DMS153 (cell line): Measurements from ENCODE around the gene MIAT.

Experiments
- DNase-seq: peaks from one replicate; lab custom pipeline; 2025; lab: John Stamatoyannopoulos, UW

Gene MIAT

DNA sequence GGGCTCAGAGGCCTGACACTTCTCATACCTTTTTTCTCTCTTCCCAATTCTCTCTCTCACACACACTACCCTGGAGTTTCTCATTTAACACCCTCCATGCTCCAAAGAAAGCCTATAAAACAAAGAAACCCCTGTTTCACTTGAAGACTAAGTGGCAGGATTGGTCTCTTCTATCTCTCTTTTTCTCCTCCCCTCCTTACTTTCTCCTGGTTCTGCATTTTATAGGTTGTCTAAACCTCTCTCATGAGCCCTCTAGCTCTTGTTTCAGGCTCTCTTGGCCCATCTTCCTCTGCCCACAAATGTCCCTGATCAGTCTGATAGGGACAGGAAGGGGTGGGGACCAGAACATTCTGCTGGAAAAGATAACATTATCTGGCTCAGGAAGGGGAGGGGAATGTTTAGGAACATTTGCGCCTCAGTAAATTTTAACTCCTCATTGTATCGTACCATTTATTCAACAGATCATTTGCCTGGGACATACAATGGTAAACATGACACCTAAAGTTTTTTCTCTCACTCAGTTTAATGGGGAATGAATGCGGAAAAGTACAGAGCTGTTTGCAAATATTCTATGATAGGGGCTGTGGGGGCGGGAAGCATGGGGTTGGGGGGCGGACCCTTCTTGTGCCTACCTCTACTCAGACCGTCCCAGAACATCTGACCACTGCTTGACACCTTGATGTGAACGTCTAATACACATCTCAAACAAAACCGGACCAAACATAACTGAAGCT is 24.8 kb upstream of the MIAT start:
- DNase-seq, result no peak

DNA sequence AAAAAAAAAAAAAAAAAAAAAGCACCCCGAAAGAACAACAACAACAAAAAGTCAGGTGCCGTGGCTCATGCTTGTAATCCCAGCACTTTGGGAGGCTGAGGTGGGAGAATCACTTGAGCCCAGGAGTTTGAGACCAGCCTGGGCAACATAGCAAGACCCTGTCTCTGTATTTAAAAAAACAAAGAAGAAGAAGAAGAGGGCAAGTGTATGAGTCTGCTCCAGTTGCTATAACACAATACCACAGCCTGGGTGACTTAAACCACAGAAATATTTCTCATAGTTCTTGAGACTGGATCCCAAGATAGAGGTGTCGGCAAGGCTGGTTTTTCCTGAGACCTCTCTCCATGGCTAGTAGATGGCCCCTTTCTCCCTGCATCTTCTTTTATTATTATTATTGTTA is 23.2 kb upstream of the MIAT start:
- no peak for DNase-seq

DNA sequence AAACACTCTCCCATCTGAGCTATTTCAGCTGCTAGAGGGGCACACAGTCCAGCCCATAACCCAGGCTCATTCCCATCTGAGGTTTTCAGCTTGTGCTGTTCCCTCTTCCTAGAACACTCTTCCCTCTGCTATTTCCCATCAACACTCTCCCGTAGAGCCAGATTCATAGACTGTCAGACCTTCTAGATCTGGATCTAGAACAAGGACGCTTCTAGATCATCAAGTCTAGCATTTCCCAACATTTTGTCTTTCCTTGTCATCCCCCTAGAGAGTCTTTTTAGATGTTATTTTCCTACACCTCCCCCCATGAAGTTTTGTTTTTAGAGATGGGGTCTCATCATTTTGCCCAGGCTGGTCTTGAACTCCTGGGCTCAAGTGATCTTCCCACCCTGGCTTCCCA is 22.3 kb upstream of the MIAT start:
- no peak for DNase-seq

DNA sequence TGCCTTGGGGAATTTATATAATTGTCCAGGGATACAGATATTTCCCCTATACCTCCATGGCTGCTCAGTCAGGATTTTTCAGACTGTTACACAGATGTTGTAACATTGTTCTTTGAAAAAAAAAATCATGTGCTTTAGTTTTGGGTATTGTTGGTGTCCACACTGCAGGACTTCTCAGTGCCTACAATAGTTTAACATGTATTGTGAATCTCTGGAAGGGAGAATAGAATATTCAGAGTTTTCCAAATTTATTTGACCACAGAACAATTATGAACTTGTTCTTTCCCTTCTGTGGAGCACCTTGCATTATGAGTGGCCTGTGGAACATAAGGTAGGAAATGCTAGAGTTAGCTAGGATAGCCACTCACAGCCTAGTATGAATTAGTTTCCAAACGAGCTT is 21.1 kb upstream of the MIAT start:
- DNase-seq, result no peak

DNA sequence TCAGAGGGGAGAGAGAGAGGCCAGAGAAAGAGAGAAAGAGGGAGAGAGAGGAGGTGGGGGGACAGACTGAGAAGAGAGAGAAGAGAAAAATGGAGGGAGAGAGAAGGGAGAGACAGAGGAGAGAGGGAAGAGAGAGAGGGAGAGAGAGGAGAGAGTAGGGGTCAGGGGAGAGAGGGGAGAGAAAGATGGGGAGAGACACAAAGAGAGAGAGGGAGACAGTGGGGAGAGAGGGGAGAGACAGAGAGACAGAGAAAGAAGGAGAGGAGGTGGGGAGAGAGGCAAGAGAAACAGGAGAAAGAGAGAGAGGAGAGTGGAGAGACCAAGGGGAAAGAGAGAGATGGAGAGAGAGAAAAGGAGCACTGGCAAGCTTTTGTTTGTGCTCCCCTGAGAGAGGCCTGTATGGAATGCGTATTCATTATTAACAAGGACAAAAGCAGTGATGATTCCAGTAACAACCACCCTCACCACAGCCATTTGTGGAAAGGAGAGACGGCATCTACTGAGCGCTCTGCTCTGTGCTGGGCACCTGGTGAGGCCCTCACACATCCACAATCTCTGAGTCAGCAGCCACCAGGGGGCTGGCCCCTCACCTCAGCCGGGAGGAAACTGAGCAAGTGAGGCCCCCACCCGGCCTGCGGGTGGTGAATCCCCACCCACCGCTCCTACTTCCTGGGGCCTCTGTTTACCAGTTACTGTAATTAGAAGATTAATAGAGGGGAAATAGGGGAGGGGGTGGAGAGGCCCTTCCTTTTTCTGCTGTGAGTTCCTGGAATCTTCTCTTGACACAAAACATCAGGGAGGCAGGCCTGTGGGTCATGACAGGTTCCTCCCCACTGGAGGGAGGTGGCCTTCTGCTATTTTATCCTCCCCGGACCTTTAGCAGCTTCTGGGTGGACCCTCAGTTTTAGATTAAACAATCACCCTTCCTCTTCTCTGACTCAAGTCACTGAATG is 14.6 kb upstream of the MIAT start:
- peak; percentile 61 for DNase-seq

DNA sequence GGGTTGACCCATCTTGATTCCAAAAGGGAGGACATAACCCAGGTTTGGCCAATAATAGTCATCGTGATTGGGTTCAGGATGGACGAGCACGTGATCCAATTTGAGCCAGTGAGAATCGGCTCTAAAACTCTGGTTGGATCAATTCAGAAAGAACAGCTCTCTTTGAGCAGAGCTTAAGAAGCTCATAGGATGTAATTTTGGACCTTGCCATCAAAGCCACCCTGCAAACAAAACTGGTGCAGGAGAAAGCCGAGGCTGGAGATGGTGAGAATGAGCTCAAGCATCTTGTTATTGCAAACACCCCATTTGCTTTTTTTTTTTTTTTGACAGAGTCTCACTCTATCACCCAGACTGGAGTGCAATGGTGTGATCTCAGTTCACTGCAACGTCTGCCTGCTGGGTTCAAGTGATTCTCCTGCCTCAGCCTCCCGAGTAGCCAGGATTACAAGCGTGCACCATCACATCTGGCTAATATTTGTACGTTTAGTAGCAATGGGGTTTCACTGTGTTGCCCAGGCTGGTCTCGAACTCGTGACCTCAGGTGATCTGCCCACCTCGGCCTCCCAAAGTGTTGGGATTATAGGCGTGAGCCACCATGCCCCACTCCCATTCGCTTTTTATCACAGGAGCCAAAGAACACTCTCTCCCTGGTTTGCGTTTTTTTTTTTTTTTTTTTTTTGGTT is 13.8 kb upstream of the MIAT start:
- DNase-seq, result no peak

DNA sequence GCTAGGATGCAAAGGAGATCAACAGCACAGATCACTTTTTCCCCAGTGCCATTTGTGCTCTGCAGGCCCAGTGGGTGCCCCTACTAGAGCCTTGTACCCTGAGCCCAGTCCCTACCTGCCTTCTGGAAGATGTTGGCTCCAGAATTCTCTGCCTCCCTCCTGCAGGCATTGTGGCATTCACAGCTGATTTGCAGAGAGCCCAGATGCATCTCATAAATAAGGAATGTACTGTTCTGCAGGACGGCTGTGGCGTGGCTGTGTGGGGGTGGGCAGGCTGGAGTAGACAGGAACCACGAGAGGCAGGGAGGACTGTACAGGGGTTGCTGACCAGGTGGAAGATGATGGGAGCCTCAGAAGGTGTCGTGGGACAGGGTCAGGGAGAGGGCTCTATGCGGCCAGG is 11.2 kb upstream of the MIAT start:
- DNase-seq, result no peak

DNA sequence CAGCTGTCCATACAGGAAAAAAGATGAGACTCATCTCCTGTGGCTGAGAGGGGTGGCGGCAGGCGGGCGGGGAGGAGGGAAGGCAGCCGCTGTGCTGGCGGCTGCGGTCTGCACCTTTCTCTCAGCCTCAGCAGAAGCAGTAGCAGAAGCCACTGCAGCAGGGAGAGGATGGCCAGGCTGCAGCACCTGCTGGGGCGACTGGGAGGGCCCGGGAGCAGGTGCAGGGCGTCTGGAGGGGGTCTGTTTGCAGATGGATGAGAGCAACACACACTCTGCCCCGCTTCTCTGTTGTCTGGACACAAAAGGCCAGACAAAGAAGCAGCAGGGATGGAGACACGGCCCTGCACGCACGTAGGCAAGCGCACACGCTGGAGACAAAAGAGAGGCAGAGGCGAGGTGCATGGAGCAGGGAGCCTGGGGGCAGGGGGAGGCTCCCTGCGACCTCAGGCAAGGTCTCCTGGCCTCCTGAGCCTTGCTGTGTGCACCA is 9.3 kb upstream of the MIAT start:
- DNase-seq, result peak; percentile 97

DNA sequence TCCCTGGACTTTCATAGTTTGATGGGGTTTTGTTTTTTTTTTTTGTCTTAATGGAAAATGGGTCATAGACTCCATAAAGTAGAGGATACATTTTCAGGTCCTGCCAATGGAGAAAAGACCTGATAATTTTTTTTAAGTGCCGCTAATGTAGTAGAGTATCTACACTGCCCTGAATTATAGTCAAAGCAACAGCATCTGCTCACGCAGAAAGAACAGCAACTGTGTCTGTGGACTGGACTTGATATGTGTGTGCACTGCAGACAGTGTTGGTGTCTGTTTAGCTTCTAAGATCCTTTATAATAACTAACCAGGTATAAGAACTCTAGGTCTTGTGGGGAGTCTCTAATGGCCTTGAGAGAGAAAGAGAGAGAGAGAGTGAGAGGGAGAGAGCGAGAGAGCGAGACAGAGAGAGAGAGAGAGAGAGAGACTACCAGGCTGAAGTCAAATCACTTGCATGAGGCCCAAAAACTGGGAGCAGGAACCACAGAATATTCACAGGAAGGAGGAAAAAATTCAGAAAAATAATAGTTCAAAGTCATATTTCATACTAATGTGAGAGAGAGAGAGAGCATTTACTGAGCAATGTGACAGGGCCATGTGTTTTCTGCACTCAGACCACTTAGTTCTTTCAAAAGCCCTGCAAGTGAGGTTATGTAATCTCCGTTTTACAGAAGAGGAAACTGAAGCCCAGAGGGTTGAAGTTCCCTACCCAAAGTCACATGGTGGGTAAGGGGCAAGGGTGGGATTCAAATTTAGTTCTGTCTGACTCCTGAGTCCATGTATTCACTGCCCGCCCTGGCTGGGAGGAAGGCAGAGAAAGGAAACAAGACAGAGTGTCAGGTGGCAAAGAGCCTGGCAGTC is 8.6 kb upstream of the MIAT start:
- DNase-seq, result no peak

DNA sequence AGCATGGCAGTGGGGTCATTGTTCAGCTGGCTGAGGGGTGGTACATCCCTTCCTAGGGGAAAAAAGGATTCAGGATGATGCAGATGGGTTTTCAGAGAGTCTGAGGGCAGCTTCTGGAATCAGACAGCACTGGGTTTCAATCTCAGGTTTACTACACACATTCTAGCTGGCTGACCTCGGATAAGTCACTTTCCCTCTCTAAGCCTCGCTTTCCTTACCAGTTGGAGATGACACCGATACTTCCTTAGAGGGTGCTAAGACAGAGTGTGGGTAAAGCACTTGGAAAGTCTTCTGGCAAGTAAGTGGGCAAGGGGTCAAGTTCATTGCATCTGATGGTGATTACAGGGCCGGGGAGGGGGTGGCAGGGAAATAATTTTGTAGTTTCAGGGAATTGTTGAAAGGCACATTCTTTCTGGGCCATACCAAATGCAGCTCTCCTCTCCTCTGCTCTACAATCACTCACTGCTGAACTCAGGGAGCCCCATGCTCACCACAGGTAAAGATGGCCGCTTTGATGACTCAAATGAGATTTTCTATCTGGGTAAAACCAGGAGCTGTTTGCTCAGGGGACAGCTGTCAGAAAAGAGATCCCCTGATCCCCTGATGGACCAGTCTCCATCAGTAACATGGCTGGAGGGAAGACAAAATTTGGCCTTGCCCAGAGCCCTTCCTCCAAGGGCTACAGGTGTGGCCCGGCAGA is 6.5 kb upstream of the MIAT start:
- DNase-seq, result no peak

DNA sequence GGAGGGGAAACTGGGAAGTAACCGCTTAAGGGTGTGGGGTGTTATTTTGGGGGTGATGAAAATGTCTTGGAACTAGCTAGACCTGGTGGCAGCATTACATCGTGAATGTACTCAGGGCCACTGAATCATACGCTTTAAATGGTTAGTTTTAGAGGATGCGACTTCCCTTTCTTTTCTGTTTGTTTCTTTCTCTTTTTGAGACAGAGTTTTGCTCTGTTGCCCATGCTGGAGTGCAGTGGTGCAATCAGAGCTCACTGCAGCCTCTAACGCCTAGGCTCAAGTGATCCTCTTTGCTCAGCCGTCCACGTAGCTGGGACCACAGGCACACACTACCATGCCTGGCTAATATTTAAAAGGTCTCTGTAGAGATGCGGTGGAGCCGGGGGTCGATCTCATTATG is 5.6 kb upstream of the MIAT start:
- DNase-seq, result no peak

DNA sequence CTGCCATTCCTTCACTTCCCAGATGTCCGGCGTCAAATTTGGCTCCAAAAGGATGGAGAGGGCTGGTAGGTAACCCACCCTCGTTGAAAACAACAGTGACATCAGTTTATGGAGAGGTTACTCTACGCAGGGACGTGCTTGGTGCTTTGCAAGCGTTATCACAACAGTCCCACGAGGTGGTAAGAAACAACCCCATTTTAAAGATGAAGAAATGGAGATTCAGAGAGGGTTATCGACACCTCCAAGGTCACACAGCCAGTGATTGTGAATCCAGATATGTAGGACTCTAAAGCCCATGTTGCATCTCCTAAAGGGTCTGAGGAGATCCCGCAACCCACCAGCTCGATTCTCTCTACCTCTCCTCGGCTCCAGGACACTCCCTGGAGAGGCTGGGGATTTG is 773 bp downstream of the MIAT start:
- no peak for DNase-seq

DNA sequence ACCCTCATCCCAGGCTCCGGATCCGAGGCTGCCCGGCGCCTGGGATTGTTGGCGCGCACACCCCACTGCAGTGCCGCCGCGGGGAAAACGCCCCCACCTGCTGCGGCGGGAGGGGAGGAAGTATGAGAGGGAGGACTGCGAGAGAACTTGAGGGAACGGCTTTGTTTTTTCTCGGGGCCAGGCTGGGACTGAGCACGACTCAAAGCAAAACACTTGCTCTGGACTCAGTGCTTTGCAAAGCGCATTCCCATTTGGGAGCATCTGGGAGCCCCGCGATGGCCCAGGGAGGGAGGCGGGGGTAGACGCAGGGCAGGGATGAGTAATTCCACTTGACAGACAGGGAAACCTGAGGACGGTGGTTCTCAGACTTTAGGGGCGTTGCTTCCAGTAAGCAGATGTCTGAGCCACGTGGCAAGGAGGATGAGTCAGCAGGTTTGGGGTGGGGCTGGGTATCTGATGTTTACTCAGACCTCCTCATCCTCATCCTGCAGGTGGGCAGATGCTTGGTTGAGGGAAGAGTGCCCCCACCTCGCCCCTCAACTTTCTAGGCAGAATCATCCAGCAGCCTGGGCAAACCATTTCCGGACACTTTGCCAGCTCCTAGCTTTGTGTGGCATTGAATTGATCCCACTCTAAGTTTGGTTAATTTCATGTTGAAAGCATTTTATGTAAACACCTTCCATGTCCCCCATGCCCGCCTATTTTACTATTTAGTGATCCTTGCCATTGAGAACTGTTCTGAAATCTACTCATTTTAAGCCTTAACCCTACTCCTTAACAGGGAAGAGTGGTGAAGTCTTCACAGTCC is 1.5 kb downstream of the MIAT start:
- peak; percentile 86 for DNase-seq

DNA sequence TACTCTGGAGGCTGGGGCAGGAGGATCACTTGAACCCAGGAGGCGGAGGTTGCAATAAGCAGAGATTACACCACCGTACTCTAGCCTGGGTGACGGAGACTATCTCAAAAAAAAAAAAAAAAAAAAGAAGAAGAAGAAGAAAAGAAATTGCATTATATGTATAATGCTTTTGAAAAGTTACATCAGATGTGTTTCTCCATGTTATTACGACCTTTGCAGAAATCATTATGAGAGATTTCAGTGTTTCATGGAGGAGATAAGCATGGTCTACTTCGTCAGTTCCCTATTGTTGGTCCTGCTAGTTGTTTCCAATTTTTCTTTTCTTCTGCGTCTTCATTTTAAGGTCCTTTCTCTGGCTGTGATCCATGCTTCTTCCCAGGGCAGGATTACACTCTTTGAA is 3.0 kb downstream of the MIAT start:
- no peak for DNase-seq

DNA sequence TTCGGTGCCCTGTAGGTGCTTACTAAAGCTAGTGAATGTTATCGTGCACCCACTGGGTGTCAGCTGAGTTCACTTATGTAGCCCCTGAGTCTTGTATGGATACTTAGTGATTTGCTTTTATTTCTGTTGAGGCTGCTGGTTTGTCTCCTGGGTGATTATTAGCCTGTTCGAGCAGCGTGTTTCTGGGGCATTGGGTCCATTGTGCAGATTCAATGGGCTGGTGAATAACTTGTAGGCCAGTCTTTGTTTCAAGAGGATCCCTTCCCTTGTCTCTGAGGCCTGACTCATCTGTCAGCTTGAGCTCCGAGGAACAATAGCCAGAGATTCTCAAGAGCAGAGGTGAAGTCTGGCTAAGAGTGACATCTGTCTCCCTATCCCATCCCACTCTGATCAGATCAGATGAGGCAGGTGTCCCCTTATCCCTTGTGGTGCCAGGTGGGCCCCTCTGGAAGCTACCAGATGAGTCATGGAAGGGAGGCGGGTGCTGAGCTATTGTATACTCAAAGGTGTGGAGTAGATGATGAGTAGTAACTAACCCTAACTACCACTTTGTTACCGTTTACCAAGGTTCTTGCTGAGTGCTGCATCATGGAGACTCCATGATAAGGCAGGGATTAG is 3.7 kb downstream of the MIAT start:
- DNase-seq, result peak; percentile 35

DNA sequence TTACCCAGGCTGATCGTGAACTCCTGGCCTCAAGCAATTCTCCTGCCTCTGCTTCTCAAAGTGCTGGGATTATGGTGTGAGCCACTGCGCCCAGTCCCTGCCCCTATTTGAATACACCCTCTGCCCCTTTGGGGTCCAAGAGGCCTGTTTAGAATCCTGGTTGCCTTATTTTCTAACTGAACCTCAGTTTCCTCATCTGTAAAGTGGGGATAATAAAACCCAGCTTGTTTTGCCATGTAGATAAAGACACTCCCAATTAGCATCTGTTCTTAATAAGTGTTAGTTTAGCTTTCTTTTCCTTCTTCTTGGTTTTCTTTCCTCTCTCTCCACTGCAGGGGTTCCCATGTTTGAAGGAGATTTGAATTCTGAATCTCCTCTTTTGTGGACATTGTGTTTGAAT is 4.8 kb downstream of the MIAT start:
- no peak for DNase-seq

DNA sequence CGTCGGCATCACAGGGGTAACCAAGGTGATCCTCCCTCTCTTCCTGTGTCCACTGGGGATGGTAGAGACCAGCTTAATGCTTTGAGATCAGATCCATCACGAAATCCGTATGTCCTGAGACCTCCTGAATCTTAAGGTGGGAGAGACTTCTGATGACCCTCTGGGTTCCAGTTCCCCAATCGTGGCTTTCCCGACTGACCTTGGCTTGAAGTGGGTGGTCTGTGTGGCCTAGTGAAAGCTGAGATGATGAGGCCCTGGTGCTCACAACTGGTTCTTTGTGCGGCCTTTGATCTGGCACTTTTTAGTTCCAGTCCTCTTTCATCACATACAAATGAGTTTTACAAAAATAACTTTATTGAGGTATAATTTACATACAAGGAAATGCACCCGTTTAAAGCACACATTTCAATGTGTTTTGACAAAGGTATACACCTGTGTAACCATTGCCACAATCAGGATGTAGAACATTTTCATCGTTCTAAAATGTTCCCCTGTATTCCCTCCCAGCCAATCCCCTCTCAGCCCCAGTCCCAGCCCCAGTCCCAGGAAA is 6.1 kb downstream of the MIAT start:
- no peak for DNase-seq

DNA sequence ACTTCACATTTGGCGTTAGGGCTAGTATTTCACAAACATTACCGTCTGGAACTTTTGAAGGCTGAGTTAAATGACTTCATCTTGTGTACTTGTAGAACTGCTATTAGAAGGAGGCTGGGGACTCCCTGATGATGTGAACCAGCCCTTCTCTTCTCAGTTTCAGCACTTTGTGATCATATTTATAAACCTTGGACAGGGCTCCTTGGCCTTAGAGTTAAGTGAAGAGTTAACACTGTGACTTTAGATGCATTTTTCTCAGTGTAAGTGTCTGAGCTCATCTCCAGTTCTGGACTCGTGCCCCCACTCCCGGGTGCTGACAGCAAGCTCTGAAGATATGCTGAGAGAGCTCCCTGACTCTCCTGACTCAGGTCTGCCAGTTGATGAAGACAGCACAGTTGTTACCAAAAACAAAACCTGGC is 8.4 kb downstream of the MIAT start:
- no peak for DNase-seq

DNA sequence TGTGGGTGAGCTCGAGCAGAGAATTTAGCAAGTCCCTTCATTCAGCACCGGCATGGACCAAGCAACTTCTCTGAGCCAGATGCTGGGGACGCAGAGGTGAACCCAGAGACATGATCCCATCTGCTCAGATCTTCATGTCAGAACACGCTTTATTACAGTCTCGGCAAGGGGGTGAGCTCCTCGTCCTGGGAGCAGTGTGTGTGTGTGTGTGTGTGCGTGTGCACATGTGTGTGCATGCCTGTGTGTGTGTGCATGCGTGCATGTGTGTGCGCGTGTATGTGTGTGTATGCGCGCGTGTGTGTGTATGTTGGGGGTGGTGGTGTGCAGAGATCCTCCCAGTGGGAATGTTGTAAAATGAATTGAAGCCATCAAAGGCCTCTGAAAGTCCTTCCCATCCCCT is 9.8 kb downstream of the MIAT start:
- DNase-seq, result no peak
